ENCODE measurements around the gene RSPRY1.
"Not testable (repeated sequence)": the region's sequence is repeated elsewhere in the genome, so short reads cannot be mapped to it uniquely, and the experiment has no call there.

Gene RSPRY1

GRCh38 chr16:57186872-57187854, 1.0 kb downstream of the RSPRY1 start:
- DNase-seq, result no peak

DNA sequence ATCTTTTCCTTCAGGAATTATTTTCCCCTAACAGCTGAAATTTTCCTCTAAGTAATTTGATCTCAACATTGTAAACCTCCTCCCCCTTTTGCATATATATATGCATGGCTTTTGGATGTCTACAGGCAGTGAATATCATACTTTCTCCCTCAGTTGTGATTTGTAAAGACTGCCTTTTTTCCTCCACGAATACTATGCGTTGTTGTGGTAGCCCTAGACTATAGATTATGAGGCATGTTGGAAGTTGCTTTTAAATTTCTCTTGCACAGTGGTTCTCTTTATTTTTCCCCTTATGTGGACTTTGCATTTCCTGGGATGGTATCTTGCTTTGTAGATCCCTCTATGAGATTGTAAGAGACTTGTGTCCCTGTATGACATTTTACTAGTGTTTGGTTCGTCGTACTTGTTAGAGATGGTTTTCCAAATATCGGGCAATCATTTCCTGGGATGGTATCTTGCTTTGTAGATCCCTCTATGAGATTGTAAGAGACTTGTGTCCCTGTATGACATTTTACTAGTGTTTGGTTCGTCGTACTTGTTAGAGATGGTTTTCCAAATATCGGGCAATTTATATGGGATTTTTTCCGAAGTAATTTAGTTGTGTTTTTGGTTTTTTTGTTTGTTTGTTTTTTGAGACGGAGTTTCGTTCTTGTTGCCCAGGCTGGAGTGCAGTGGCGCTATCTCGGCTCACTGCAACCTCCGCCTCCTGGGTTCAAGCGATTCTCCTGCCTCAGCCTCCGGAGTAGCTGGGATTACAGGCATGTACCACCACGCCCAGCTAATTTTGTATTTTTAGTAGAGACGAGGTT, 2.0 kb downstream of the RSPRY1 start:
- not testable (repeated sequence) for DNase-seq

DNA sequence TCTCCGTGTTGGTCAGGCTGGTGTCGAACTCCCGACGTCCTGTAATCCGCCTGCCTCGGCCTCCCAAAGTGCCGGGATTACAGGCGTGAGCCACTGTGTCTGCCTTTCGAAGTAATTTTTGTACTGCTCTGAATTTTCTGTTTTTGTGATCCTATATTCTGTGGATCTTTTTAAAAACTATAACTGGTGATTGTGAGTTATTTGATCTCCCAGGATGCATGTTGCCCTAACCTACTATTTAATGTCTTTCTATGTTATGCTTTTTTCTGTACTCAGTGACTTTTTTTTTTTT, 2.5 kb downstream of the RSPRY1 start:
- DNase-seq, result no peak

DNA sequence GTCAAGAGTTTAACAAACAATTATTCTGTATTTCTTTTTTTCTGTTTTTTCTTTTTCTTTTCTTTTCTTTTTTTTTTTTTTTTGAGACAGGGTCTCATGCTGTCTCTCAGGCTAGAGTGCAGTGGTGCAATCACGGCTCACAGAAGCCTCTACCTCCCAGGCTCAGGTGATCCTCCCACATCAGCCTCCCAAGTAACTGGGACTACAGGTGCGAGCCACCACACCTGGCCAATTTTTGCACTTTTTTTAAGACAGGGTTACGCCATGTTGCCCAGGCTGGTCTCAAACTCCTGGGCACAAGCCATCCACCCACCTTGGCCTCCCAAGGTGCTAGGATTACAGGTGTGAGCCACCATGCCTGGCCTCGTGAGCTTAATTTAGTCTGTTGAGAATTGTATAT, 3.4 kb downstream of the RSPRY1 start:
- not testable (repeated sequence) for DNase-seq

GRCh38 chr16:57190136-57190535, 4.0 kb downstream of the RSPRY1 start:
- no peak for DNase-seq

GRCh38 chr16:57191056-57191571, 5.0 kb downstream of the RSPRY1 start:
- DNase-seq, result no peak

- DNase-seq, result no peak
Observed at GRCh38 chr16:57192146-57192545, 6.0 kb downstream of the RSPRY1 start.

DNA sequence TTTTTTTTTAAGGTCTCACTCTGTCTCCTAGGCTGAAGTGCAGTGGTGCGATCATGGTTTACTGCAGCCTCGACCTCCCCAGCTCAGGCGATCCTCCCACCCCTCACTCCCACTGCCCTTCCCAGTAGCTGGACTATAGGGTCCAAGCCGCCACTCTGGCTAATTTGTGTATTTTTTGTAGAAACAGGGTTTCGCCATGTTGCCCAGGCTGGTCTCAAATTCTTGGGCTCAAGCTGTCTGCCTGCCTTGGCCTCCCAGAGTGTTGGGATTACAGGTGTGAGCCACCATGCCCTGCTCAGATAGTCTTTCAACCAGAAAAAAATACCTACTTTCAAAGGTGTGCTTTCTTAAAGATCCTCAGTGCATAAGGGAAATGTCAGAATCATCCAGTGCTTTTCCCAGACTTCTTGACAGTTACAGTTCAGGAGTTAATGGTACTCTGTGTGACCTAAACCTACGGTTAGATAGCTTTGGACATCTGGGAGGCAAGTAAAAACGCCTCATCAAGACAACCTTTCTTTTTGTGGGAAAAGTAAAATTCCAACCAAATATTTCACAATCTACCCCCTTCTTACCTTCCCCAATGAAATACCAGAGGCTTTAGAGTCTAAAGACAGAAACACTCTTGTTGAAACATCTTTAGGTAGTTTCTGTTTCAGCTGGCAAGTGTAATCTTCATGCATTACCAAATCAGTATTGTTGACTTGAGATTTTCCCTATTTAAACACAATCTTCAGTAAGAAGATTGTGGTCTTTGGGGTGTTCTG, 6.8 kb downstream of the RSPRY1 start:
- no peak for DNase-seq

- DNase-seq, result no peak
Observed at GRCh38 chr16:57194512-57194911, 8.4 kb downstream of the RSPRY1 start.

GRCh38 chr16:57196286-57196685, 10.2 kb downstream of the RSPRY1 start:
- DNase-seq, result no peak

GRCh38 chr16:57196753-57197152, 10.6 kb downstream of the RSPRY1 start:
- no peak for DNase-seq

DNA sequence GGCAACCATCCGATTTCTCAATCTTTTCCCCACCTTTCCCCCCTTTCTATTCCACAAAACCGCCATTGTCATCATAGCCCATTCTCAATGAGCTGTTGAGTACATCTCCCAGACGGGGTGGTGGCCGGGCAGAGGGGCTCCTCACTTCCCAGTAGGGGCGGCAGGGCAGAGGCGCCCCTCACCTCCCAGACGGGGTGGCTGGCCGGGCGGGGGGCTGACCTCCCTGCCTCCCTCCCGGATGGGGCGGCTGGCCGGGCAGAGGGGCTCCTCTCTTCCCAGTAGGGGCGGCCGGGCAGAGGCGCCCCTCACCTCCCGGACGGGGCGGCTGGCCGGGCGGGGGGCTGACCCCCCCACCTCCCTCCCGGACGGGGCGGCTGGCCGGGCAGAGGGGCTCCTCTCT, 14.2 kb downstream of the RSPRY1 start:
- not testable (repeated sequence) for DNase-seq

DNA sequence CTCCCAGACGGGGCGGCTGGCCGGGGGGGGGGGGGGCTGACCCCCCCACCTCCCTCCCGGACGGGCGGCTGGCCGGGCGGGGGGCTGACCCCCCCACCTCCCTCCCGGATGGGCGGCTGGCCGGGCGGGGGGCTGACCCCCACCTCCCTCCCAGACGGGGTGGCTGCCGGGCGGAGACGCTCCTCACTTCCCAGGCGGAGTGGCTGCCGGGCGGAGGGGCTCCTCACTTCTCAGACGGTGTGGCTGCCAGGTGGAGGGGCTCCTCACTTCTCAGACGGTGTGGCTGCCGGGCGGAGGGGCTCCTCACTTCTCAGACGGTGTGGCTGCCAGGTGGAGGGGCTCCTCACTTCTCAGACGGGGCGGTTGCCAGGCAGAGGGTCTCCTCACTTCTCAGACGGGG, 14.8 kb downstream of the RSPRY1 start:
- DNase-seq, result not testable (repeated sequence)

- no peak for DNase-seq
Observed at GRCh38 chr16:57202095-57202886, 16.2 kb downstream of the RSPRY1 start.

DNA sequence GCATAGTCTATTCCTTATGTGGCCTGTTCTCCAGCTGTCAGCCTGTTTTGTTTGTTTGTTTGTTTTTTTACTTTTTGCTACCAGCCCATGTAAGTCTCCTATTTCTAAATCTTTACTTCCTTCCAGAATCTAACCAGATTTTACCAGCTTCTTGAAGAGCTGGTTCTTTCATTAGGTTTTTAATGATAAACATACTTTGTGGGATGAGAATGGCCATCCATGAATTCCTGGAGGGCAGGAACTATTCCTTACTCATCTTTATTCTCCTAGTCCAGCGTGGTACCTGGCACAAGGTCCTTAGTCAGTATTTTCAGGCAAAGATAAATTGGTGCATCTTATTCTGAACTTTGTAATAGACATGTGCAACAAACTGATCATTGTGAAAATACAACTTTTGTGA, 17.3 kb downstream of the RSPRY1 start:
- no peak for DNase-seq

- DNase-seq, result no peak
Observed at GRCh38 chr16:57204675-57205074, 18.5 kb downstream of the RSPRY1 start.

GRCh38 chr16:57208926-57209325, 22.8 kb downstream of the RSPRY1 start:
- no peak for DNase-seq

GRCh38 chr16:57209780-57210179, 23.7 kb downstream of the RSPRY1 start:
- no peak for DNase-seq

DNA sequence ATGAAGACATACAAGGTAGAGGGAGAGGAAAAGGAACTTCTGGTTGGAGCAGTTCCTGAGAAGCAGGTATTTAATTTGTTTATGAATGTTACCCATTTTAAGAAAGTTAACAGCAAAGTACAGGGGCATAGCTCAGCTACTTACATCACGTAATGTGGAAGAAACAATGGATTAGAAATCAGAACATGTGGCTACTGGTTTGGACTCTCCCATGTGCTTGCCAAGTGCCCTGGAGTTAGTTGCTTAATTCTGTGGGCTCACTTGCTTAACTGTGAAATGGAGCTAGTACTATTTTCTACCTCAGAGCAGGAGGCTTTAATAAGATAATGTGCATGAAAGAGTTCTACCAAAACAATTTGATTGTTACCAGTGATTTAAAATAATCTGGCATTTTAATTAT, 27.3 kb downstream of the RSPRY1 start:
- no peak for DNase-seq

DNA sequence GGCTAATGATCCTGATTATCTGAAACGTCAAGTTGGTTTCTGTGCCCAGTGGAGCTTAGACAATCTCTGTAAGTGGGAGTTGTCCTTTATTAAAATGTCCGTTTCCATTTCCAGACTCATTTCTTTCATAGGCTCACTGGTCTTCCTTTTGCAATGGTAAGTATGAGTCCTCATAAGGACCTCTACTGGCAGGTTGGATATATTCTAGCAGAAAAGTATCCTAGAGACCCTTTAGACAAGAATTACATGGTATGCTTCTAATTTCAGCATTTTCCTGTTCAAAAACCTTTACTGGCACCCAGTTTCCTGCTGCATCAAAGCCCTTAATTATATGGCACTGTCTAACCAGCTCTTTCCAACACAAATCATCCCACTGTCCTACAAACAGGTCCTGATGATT, 30.8 kb downstream of the RSPRY1 start:
- no peak for DNase-seq

GRCh38 chr16:57223057-57223456, 36.9 kb downstream of the RSPRY1 start:
- DNase-seq, result no peak

DNA sequence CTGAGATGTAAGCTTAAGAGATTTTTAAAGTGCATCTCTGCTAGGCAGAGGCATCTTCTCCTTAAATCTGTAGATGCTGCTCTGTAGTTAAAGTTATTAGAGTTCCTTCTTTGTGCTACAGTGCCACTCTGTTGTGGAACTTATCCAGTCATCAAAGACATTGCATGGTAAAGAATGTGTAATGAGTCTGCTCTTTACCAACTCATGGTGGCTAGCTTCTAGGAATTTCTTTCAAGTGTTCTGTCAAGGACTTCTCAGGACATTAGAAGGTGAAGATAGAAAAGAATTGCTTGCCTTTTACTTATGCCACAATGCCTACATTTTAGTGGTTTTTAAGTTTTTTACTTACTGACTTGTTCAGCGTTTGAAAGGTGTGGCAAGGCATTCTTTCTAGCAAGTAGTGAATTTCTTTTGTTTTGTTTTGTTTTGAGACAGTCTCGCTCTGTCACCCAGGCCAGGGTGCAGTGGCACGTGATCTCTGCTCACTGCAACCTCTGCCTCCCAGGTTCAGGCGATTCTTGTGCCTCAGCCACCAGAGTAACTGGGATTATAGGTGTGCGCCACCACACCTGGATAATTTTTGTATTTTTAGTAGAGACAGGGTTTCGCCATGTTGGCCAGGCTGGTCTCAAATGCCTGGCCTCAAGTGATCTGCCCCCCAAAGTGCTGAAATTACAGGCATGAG, 38.7 kb downstream of the RSPRY1 start:
- DNase-seq, result no peak

All from NCI-H1436 treated with DMSO at 0.1 percent for 48 hours (cell line).